Loucy (cell line): Measurements from ENCODE around the gene VAPB.

Experiments used
- H2AFZ ChIP-seq: fragments of 200-600 bp; sonication (generic); 2 replicates; pipeline ENCODE4 v1.6.0; 2016; ENCODE audit warnings: antibody characterized with exemption, mild to moderate bottlenecking, low read length, moderate library complexity
- H3F3A ChIP-seq: fragments of 200-600 bp; 2 replicates; pipeline ENCODE4 v1.6.0; 2016; ENCODE audit warnings: antibody characterized with exemption, low read depth, mild to moderate bottlenecking
- H3K27me3 ChIP-seq: fragments of 200-600 bp; sonication (generic); 2 replicates; pipeline ENCODE4 v1.6.1; 2014; ENCODE audit warnings: low read length, mild to moderate bottlenecking; ENCODE audit not compliant: insufficient read depth, poor library complexity, severe bottlenecking
- H3K36me3 ChIP-seq: fragments of 200-600 bp; sonication (generic); 2 replicates; pipeline ENCODE4 v1.6.1; 2016; ENCODE audit warnings: low read length; ENCODE audit not compliant: insufficient read depth
- H3K4me1 ChIP-seq: fragments of 200-600 bp; sonication (generic); 2 replicates; pipeline ENCODE4 v1.5.1; 2014; ENCODE audit warnings: low read length, mild to moderate bottlenecking; ENCODE audit not compliant: insufficient read depth, poor library complexity, severe bottlenecking
- H3K4me2 ChIP-seq: fragments of 200-600 bp; sonication (generic); 2 replicates; pipeline ENCODE4 v1.6.0; 2014; ENCODE audit warnings: antibody characterized with exemption, low read length, low read depth, mild to moderate bottlenecking; ENCODE audit not compliant: poor library complexity, severe bottlenecking
- H3K4me3 ChIP-seq: fragments of 200-600 bp; sonication (generic); 2 replicates; pipeline ENCODE4 v1.5.1; 2014; ENCODE audit warnings: low read length, mild to moderate bottlenecking, mixed read lengths; ENCODE audit not compliant: poor library complexity, severe bottlenecking
- H3K79me2 ChIP-seq: fragments of 200-600 bp; sonication (generic); 2 replicates; pipeline ENCODE4 v1.6.1; 2014; ENCODE audit warnings: low read length; ENCODE audit not compliant: insufficient read depth
- H3K9ac ChIP-seq: fragments of 200-600 bp; sonication (generic); 2 replicates; pipeline ENCODE4 v1.6.0; 2014; ENCODE audit warnings: mild to moderate bottlenecking, low read depth, low read length, moderate library complexity; ENCODE audit not compliant: poor library complexity, severe bottlenecking
- H3K9me2 ChIP-seq: fragments of 200-600 bp; sonication (generic); replicated peaks from 2 replicates; pipeline ENCODE4 v1.6.1; 2016; ENCODE audit warnings: low read depth, low read length, mixed read lengths
- H3K9me3 ChIP-seq: fragments of 200-600 bp; sonication (generic); 2 replicates; pipeline ENCODE4 v1.6.1; 2014; ENCODE audit warnings: mild to moderate bottlenecking, antibody characterized with exemption, low read length, low read depth; ENCODE audit not compliant: insufficient read depth
- H4K20me1 ChIP-seq: fragments of 200-600 bp; sonication (generic); 2 replicates; pipeline ENCODE4 v1.6.0; 2014; ENCODE audit warnings: antibody characterized with exemption, low read length, mild to moderate bottlenecking; ENCODE audit not compliant: insufficient read depth, poor library complexity, severe bottlenecking
- CTCF ChIP-seq: fragments of 200-600 bp; sonication (generic); conservative IDR thresholded peaks from 2 replicates; pipeline ENCODE4 v1.5.1; 2014; ENCODE audit warnings: mild to moderate bottlenecking, antibody characterized with exemption, low read length
- EZH2phosphoT487 ChIP-seq: fragments of 200-600 bp; IDR thresholded peaks from 2 replicates; pipeline ENCODE4 v1.6.1; 2018; ENCODE audit warnings: antibody characterized with exemption, mild to moderate bottlenecking, moderate library complexity, borderline replicate concordance

The VAPB gene

DNA sequence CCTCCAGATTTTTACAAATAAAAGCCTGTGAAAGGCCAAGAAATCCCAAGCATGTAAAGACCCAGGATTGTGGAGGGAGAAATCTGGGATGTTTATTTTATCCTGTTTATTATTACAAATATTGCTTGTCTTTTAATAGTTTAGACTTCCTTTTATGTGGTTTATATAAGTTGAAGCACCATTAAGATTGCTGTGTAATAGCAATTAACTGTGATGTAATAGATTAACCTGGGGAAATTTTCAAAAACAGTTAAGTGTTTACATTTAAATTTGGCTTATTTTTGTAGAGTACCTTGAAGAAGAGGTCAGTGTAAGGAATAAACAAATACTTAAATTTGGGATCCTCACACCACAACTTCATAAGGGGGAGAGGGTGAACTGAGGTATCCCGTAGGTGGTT, 27.0 kb downstream of the VAPB start:
- no peak overlapping the region for H3K9ac ChIP-seq
- peaks cover 32% of the 10 kb centered on the region; the same call in 1 of the 2 replicates for H3K36me3 ChIP-seq

DNA sequence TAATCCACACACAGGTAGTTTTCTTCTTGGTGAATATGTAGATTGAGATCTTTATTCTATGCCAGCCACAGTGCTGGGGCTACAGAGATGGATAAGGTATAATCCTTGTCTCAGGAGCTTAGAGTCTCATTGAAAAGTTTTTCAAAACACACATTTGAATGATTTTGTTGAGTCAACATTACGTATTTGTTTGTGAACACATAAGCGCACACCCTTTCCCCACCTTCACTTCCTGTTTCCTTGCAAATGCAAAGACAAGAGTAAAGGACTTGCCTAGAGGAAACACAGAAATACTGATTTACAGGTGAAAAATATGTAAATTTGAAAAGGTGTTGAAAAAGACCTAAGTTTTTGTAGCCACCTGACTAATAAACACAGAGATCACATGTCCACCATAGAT, 27.8 kb downstream of the VAPB start:
- no peaks in the 10 kb centered on the region for H3F3A ChIP-seq

More for the DNA sequence above, 27.0 kb downstream of the VAPB start:
- Histone ChIP-seq H4K20me1 (peaks cover 54% of the 10 kb centered on the region), H3K9me3 (no peaks in the 10 kb centered on the region), H3K79me2 (peaks cover 78% of the 10 kb centered on the region), H3K27me3 (no peaks in the 10 kb centered on the region), H3K4me2 (no peak overlapping the region), H3K4me1 (peaks cover 8% of the 10 kb centered on the region), H2AFZ (no peak overlapping the region), H3K9me2 (no peaks in the 10 kb centered on the region), H3F3A (no peaks in the 10 kb centered on the region), H3K4me3 (no peak overlapping the region)
- TF ChIP-seq CTCF = no peak
- TF ChIP-seq EZH2phosphoT487 = no peak

DNA sequence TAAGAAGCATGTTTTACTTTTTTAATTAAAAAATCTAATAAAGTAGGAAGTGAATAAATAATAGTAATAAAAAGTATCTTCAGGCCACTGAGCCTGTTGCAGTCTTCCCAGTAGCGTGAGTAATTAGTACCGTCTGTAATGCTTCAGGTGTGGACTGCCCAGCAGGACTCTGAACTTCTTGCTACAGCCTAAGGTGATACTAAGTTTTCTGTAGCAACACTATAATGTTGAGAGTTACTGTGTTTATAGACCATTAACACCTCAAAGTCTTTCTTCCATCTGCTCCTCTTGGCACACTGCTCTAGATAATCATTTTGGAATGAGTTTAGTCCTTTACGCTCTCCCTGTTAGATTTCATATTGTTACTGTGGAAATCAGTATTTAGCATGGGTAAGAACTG, 28.4 kb downstream of the VAPB start:
- Histone ChIP-seq H3K9me3 (no peaks in the 10 kb centered on the region), H3K9me2 (no peaks in the 10 kb centered on the region), H3K9ac (no peak overlapping the region), H3K4me3 (no peak overlapping the region), H3K79me2 (peaks cover 74% of the 10 kb centered on the region), H3K4me2 (no peak overlapping the region), H3K27me3 (no peaks in the 10 kb centered on the region), H3K4me1 (peaks cover 8% of the 10 kb centered on the region), H2AFZ (no peak overlapping the region), H4K20me1 (peaks cover 43% of the 10 kb centered on the region), H3K36me3 (peaks cover 44% of the 10 kb centered on the region; the same call in 1 of the 2 replicates), H3F3A (no peaks in the 10 kb centered on the region)
- TF ChIP-seq EZH2phosphoT487 (no peak), CTCF (no peak)

More for the DNA sequence above, 27.8 kb downstream of the VAPB start:
- H3K4me1 ChIP-seq = peaks cover 8% of the 10 kb centered on the region
- H3K9ac ChIP-seq = no peak overlapping the region
- no peak overlapping the region for H3K4me3 ChIP-seq
- no peaks in the 10 kb centered on the region for H3K9me3 ChIP-seq
- H4K20me1 ChIP-seq = peaks cover 47% of the 10 kb centered on the region
- peaks cover 74% of the 10 kb centered on the region for H3K79me2 ChIP-seq
- no peak overlapping the region for H3K4me2 ChIP-seq
- TF ChIP-seq EZH2phosphoT487 (no peak), CTCF (no peak)
- H2AFZ ChIP-seq = no peak overlapping the region
- H3K27me3 ChIP-seq = no peaks in the 10 kb centered on the region
- peaks cover 38% of the 10 kb centered on the region; the same call in 1 of the 2 replicates for H3K36me3 ChIP-seq
- H3K9me2 ChIP-seq = no peaks in the 10 kb centered on the region
